H1 (cell line): ENCODE results near the gene ZNF175. TPM values are rescaled to one million over a fixed set of nuclear protein-coding genes. Genes with fewer than 3 reads are reported as not detected.

ENCODE experiments used
- CTCF ChIA-PET: fragments of 300-600 bp; sonication (Branson Sonifier 250); formaldehyde crosslinking; loops from one replicate; lab custom pipeline; 2021; ENCODE audit not compliant: partially characterized antibody; lab: Charles Lee
- POLR2A ChIA-PET: fragments of 300-600 bp; sonication (Branson Sonifier 250); formaldehyde crosslinking; loops from one replicate; lab custom pipeline; 2021; ENCODE audit warnings: inconsistent platforms; ENCODE audit not compliant: partially characterized antibody; lab: Charles Lee
- DNase-seq, 2 experiments: peaks; one replicate each; pipeline versions ENCODE4 v3.0.0 to v3.0.0-alpha.2; 2010 to 2022; ENCODE audit warnings: low spot score in 2 of 2, low read depth in 1 of 2, mixed read lengths in 1 of 2
- FAIRE-seq: peaks from 2 replicates; lab custom pipeline; 2011; peaks lifted over from hg19 to GRCh38; lab: Jason Lieb, UNC
- H2AFZ ChIP-seq: 2 replicates; pipeline ENCODE4 v1.8.1; 2012; ENCODE audit warnings: low read length, inconsistent platforms
- H2AK5ac ChIP-seq: 2 replicates; pipeline ENCODE4 v1.6.1; 2013; ENCODE audit warnings: low read depth, low read length
- H2BK120ac ChIP-seq: replicated peaks from 2 replicates; pipeline ENCODE3; 2013; ENCODE audit warnings: low read depth, low read length, inconsistent platforms
- H2BK12ac ChIP-seq: 2 replicates; pipeline ENCODE4 v1.6.1; 2013; ENCODE audit warnings: low read depth, low read length
- H2BK15ac ChIP-seq: 2 replicates; pipeline ENCODE4 v1.6.1; 2013; ENCODE audit warnings: low read length
- H2BK20ac ChIP-seq: 2 replicates; pipeline ENCODE4 v1.6.1; 2013; ENCODE audit warnings: low read length
- H2BK5ac ChIP-seq: 2 replicates; pipeline ENCODE4 v1.6.1; 2013; ENCODE audit warnings: low read depth, low read length
- H3K14ac ChIP-seq: 2 replicates; pipeline ENCODE4 v1.6.1; 2013; ENCODE audit warnings: inconsistent platforms; ENCODE audit not compliant: insufficient read length
- H3K18ac ChIP-seq: 2 replicates; pipeline ENCODE4 v1.6.1; 2013; ENCODE audit warnings: low read length; ENCODE audit errors: extremely low read depth
- H3K23ac ChIP-seq: 2 replicates; pipeline ENCODE4 v1.6.1; 2013; ENCODE audit warnings: inconsistent platforms; ENCODE audit not compliant: insufficient read length
- H3K23me2 ChIP-seq: 2 replicates; pipeline ENCODE4 v1.6.1; 2013; ENCODE audit warnings: low read depth, low read length
- H3K27ac ChIP-seq: 2 replicates; pipeline ENCODE4 v1.6.1; 2011; ENCODE audit warnings: low read depth, low read length, inconsistent platforms
- H3K27me3 ChIP-seq, 4 experiments: replicated peaks in 1 of 4; 1 replicate in 1 of 4; 2 replicates in 3 of 4; pipeline versions ENCODE4 v1.6.1 to v1.8.1; 2011 to 2013; ENCODE audit warnings: low read length in 3 of 4, mild to moderate bottlenecking in 3 of 4, inconsistent platforms in 2 of 4, mixed read lengths in 2 of 4, moderate library complexity in 1 of 4; ENCODE audit not compliant: control insufficient read depth in 3 of 4, insufficient read depth in 3 of 4; ENCODE audit errors: extremely low read depth in 1 of 4
- H3K36me3 ChIP-seq, 4 experiments: 2 replicates each; pipeline versions ENCODE4 v1.6.1 to v1.8.1; 2011 to 2013; ENCODE audit warnings: mild to moderate bottlenecking in 4 of 4, low read length in 3 of 4, moderate library complexity in 2 of 4, control low read depth in 1 of 4, inconsistent platforms in 1 of 4; ENCODE audit not compliant: insufficient read depth in 4 of 4, control insufficient read depth in 2 of 4
- H3K4ac ChIP-seq: replicated peaks from 2 replicates; pipeline ENCODE3; 2013; ENCODE audit warnings: low read length, low read depth, mixed read lengths, inconsistent platforms; ENCODE audit not compliant: insufficient read length
- H3K4me1 ChIP-seq, 4 experiments: replicated peaks in 1 of 4; 1 replicate in 1 of 4; 2 replicates in 3 of 4; pipeline versions ENCODE4 v1.6.1 to v1.8.1; 2011 to 2013; ENCODE audit warnings: low read length in 3 of 4, inconsistent platforms in 2 of 4, mixed read lengths in 1 of 4; ENCODE audit not compliant: insufficient read depth in 4 of 4, control insufficient read depth in 3 of 4
- H3K4me2 ChIP-seq, 2 experiments: 2 replicates each; pipeline versions ENCODE4 v1.6.1 to v1.8.1; 2011 to 2013; ENCODE audit warnings: low read depth in 2 of 2, low read length in 2 of 2, control low read depth in 1 of 2, inconsistent platforms in 1 of 2, mild to moderate bottlenecking in 1 of 2; ENCODE audit not compliant: insufficient read depth in 1 of 2
- H3K4me3 ChIP-seq, 4 experiments: fragments of 200-600, 300-600 bp in 1 of 4; sonication (generic), shearing (Covaris generic), sonication (Bioruptor Twin) in 1 of 4; 2 replicates each; pipeline versions ENCODE4 v1.5.1 to v1.8.1; 2011 to 2016; ENCODE audit warnings: low read length in 4 of 4, low read depth in 3 of 4, control low read depth in 2 of 4, inconsistent platforms in 2 of 4, mild to moderate bottlenecking in 2 of 4, mixed read lengths in 1 of 4, moderate library complexity in 1 of 4; ENCODE audit not compliant: insufficient read depth in 2 of 4; ENCODE audit errors: extremely low read depth in 1 of 4
- H3K56ac ChIP-seq: replicated peaks from 2 replicates; pipeline ENCODE3; 2013; ENCODE audit warnings: low read depth, mild to moderate bottlenecking, mixed read lengths, low read length, inconsistent platforms; ENCODE audit not compliant: insufficient read length
- H3K79me1 ChIP-seq: 2 replicates; pipeline ENCODE4 v1.6.1; 2013; ENCODE audit warnings: low read depth, low read length, control low read depth
- H3K79me2 ChIP-seq, 2 experiments: 2 replicates each; pipeline versions ENCODE4 v1.6.1 to v1.8.1; 2012 to 2013; ENCODE audit warnings: low read length in 2 of 2, mild to moderate bottlenecking in 2 of 2, inconsistent platforms in 1 of 2; ENCODE audit not compliant: insufficient read depth in 2 of 2, control insufficient read depth in 1 of 2
- H3K9ac ChIP-seq, 4 experiments: replicated peaks in 1 of 4; 1 replicate in 1 of 4; 2 replicates in 3 of 4; pipeline versions ENCODE4 v1.6.1 to v1.8.1; 2011 to 2013; ENCODE audit warnings: low read depth in 3 of 4, low read length in 3 of 4, control low read depth in 2 of 4, mild to moderate bottlenecking in 2 of 4, moderate library complexity in 2 of 4, inconsistent platforms in 1 of 4; ENCODE audit errors: extremely low read depth in 1 of 4
- H3K9me3 ChIP-seq, 2 experiments: 2 replicates each; pipeline versions ENCODE4 v1.6.1 to v1.8.1; 2012 to 2013; ENCODE audit warnings: mild to moderate bottlenecking in 2 of 2, moderate library complexity in 2 of 2, control low read depth in 1 of 2, inconsistent platforms in 1 of 2, low read depth in 1 of 2, low read length in 1 of 2, mixed read lengths in 1 of 2; ENCODE audit not compliant: insufficient read depth in 2 of 2
- H4K20me1 ChIP-seq, 2 experiments: replicated peaks in 1 of 2; 2 replicates each; pipeline versions ENCODE3 to v1.8.1; 2011 to 2013; ENCODE audit warnings: inconsistent platforms in 2 of 2, low read length in 2 of 2, mild to moderate bottlenecking in 1 of 2; ENCODE audit not compliant: insufficient read depth in 2 of 2, control insufficient read depth in 1 of 2
- H4K5ac ChIP-seq: 2 replicates; pipeline ENCODE4 v1.6.1; 2013; ENCODE audit warnings: low read length, low read depth, mixed read lengths, inconsistent platforms; ENCODE audit not compliant: insufficient read length
- H4K8ac ChIP-seq: 2 replicates; pipeline ENCODE4 v1.8.0; 2013; ENCODE audit warnings: mild to moderate bottlenecking, moderate library complexity, low read length, inconsistent platforms; ENCODE audit not compliant: insufficient read depth; ENCODE audit errors: extremely low read depth
- H4K91ac ChIP-seq: replicated peaks from 2 replicates; pipeline ENCODE3; 2013; ENCODE audit warnings: low read length, mixed read lengths, inconsistent platforms; ENCODE audit not compliant: insufficient read length
- ASH2L ChIP-seq: fragments of 200-600, 300-600 bp; sonication (generic); IDR thresholded peaks from one replicate; pipeline ENCODE4 v1.7.1; 2017; ENCODE audit warnings: low read length
- EP300 ChIP-seq, 2 experiments: IDR thresholded peaks; 1 replicate in 1 of 2; 2 replicates in 1 of 2; pipeline ENCODE4 v1.6.1; 2011 to 2012; ENCODE audit warnings: low read depth in 2 of 2, low read length in 2 of 2, mild to moderate bottlenecking in 2 of 2, borderline replicate concordance in 1 of 2, inconsistent platforms in 1 of 2, moderate library complexity in 1 of 2
- FOSL1 ChIP-seq: IDR thresholded peaks from 2 replicates; pipeline ENCODE4 v1.6.1; 2011; ENCODE audit warnings: mild to moderate bottlenecking, low read depth, low read length, moderate library complexity; ENCODE audit not compliant: insufficient read depth
- HDAC6 ChIP-seq: IDR thresholded peaks from one replicate; pipeline ENCODE4 v1.7.1; 2012; ENCODE audit warnings: low read depth, mild to moderate bottlenecking, inconsistent platforms, low read length, moderate library complexity
- JUND ChIP-seq: IDR thresholded peaks from 2 replicates; pipeline ENCODE4 v1.6.1; 2011; ENCODE audit warnings: mild to moderate bottlenecking, improper control_type of control experiment, low read length
- RAD21 ChIP-seq, 2 experiments: IDR thresholded peaks in 1 of 2; conservative IDR thresholded peaks in 1 of 2; 2 replicates each; pipeline ENCODE4 v1.6.1; 2011; ENCODE audit warnings: low read depth in 2 of 2, low read length in 2 of 2, improper control_type of control experiment in 1 of 2, inconsistent platforms in 1 of 2, mild to moderate bottlenecking in 1 of 2, moderate library complexity in 1 of 2
- RFX5 ChIP-seq: IDR thresholded peaks from 2 replicates; pipeline ENCODE4 v1.6.1; 2011; ENCODE audit warnings: low read depth, low read length, improper control_type of control experiment, borderline replicate concordance
- SP2 ChIP-seq: IDR thresholded peaks from 2 replicates; pipeline ENCODE4 v1.6.1; 2012; ENCODE audit warnings: mild to moderate bottlenecking, low read length, inconsistent platforms
- TEAD4 ChIP-seq: IDR thresholded peaks from 2 replicates; pipeline ENCODE4 v1.6.1; 2012; ENCODE audit warnings: low read depth, low read length, inconsistent platforms, mixed read lengths
- WGBS, 2 experiments: shearing (Covaris generic) in 1 of 2; methylation state at CpG; one replicate each; pipeline versions ENCODE4 v1.1.6 to v1.1.7; 2013 to 2015; ENCODE audit warnings: low lambda C conversion rate in 2 of 2, mixed read lengths in 2 of 2, inconsistent platforms in 1 of 2, low coverage in 1 of 2, missing lambda C conversion rate in 1 of 2; ENCODE audit not compliant: insufficient replicate concordance in 2 of 2, insufficient coverage in 1 of 2, insufficient read length in 1 of 2; ENCODE audit errors: extremely low coverage in 1 of 2, missing lambda C conversion rate in 1 of 2; 5-methylcytosine and 5-hydroxymethylcytosine counted together
- polyA plus RNA-seq, 7 experiments: library from polyadenylated mRNA; depleted of rRNA in 3 of 7; stranded (reverse) in 5 of 7; unstranded in 2 of 7; fragments of >200 nt in 5 of 7; fragments of 200-250 nt in 2 of 7; gene quantifications; 1 replicate in 5 of 7; 2 replicates in 1 of 7; 4 replicates in 1 of 7; pipeline versions ENCODE4 v1.2.1 to v1.2.3, GENCODE V29; 2011 to 2013; ENCODE audit warnings: missing spikeins in 2 of 7, mixed read lengths in 2 of 7
- total RNA-seq: library from RNA; stranded (reverse); fragmentation: NEBNext Ultra II Directional; extraction: Animal tissue kit (Norgen Biotek cat#: 25700); gene quantifications from 2 replicates; pipeline ENCODE4 v1.2.1, GENCODE V29; 2021
- TF ChIP-seq, protein P1 (sequence below): IDR thresholded peaks from 2 replicates; pipeline ENCODE4 v1.6.1; 2012; ENCODE audit warnings: low read length, inconsistent platforms
- TF ChIP-seq, protein P2 (sequence below): IDR thresholded peaks from 2 replicates; pipeline ENCODE4 v1.6.1; 2012; ENCODE audit warnings: inconsistent platforms

ZNF175 gene
- total and polyA plus RNA-seq, 2 of the 8 experiments (the other 6 are each of a cell fraction or from before 2014, with no cell fraction given), result 1.7 to 11.1 TPM

DNA sequence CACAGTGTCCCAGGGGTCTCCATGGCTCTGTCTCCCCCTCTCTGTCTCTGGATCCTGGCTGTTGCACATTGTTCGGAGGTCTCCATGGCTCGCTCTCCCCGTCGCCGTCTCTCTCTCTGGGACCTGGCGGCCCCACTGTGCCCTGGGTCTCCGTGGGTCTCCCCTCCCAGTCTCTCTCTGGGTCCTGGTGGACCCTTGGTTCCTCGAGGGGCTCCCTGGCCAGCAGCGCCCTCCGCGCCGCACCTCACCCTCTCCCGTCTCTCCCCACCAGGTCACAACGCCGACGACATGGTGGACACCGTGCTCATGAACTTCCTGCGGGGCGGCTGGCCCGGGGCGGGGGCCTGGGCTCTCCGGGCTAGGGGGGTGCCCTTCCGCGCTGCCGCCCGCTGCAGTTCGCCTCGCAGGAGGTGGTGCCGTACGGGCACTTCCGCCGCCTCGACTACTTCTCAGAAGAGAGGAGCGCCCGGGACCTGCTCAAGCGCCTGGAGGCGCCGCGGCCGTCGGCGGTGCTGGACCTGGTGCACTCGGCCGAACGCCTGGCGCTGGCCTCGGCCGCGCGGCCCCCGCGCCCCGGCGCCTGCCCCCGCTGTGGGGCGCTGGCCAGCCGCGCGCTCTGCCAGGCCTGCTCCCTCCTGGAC is 30.0 kb downstream of the ZNF175 start:
- no peak overlapping the region for H3K4me2 ChIP-seq
- no peaks in the 10 kb centered on the region for H4K20me1 ChIP-seq
- H3K27me3 ChIP-seq, result no peaks in the 10 kb centered on the region
- H3K9me3 ChIP-seq, result peaks cover 31 to 62% of the 10 kb centered on the region in 2 experiments; a peak in 3 of 4 replicates
- WGBS, 2 experiments, result 94% methylated on average over 17 of the region's 59 CpGs; no CpG with 5 or more reads in 1 of the 2 experiments
- no peaks in the 10 kb centered on the region for H3K79me2 ChIP-seq
- no peak overlapping the region for H3K56ac ChIP-seq
- H2BK120ac ChIP-seq, result no peak overlapping the region
- no peak overlapping the region for H3K23ac ChIP-seq
- H3K27ac ChIP-seq, result no peak overlapping the region
- H2BK12ac ChIP-seq, result no peak overlapping the region
- no peak overlapping the region for H2BK15ac ChIP-seq
- no peaks in the 10 kb centered on the region; the same call in 1 of the 2 replicates for H3K23me2 ChIP-seq
- H2AFZ ChIP-seq, result no peak overlapping the region
- H3K79me1 ChIP-seq, result no peaks in the 10 kb centered on the region
- no peak overlapping the region for H4K91ac ChIP-seq
- FAIRE-seq, result no peak
- no peak overlapping the region for H3K14ac ChIP-seq
- no peaks in the 10 kb centered on the region for H3K36me3 ChIP-seq
- no peak for DNase-seq
- no peak overlapping the region for H4K8ac ChIP-seq
- H3K4me3 ChIP-seq, result no peak overlapping the region
- no peak overlapping the region for H3K18ac ChIP-seq
- POLR2A ChIA-PET, result no interaction called here
- H3K4me1 ChIP-seq, result no peaks in the 10 kb centered on the region
- H2AK5ac ChIP-seq, result no peak overlapping the region
- no peak overlapping the region for H3K9ac ChIP-seq
- no peak overlapping the region for H2BK20ac ChIP-seq
- CTCF ChIA-PET, result no interaction called here
- no peak overlapping the region for H4K5ac ChIP-seq
- no peak overlapping the region for H3K4ac ChIP-seq
- H2BK5ac ChIP-seq, result no peak overlapping the region
- no peak for TF ChIP-seq EP300 (IDR thresholded peaks at IDR 0.05; ENCODE audit: borderline replicate concordance in 1 of 2, low read depth in 2 of 2, low read length in 2 of 2)
- no peak for TF ChIP-seq FOSL1
- TF ChIP-seq SP2, result no peak
- TF ChIP-seq TEAD4, result no peak
- TF ChIP-seq ASH2L, result no peak
- no peak for TF ChIP-seq HDAC6
- no peak for TF ChIP-seq RAD21 (IDR thresholded peaks at IDR 0.05 in 1 of 2, conservative IDR thresholded peaks at IDR 0.05 in 1 of 2; ENCODE audit: low read depth in 2 of 2, low read length in 2 of 2)
- no peak for TF ChIP-seq JUND
- no peak for TF ChIP-seq RFX5
- TF ChIP-seq, protein P1, sequence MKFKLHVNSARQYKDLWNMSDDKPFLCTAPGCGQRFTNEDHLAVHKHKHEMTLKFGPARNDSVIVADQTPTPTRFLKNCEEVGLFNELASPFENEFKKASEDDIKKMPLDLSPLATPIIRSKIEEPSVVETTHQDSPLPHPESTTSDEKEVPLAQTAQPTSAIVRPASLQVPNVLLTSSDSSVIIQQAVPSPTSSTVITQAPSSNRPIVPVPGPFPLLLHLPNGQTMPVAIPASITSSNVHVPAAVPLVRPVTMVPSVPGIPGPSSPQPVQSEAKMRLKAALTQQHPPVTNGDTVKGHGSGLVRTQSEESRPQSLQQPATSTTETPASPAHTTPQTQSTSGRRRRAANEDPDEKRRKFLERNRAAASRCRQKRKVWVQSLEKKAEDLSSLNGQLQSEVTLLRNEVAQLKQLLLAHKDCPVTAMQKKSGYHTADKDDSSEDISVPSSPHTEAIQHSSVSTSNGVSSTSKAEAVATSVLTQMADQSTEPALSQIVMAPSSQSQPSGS, result no peak
- TF ChIP-seq, protein P2, sequence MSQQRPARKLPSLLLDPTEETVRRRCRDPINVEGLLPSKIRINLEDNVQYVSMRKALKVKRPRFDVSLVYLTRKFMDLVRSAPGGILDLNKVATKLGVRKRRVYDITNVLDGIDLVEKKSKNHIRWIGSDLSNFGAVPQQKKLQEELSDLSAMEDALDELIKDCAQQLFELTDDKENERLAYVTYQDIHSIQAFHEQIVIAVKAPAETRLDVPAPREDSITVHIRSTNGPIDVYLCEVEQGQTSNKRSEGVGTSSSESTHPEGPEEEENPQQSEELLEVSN, result no peak
